ENCODE data around the gene COL4A3. TPM values are rescaled to one million over a fixed set of nuclear protein-coding genes. Genes with fewer than 3 reads are reported as not detected.
A peak's percentile ranks its signal among the peaks of the same experiment; 100 is the strongest.

The COL4A3 gene
- total RNA-seq, 6 experiments from 2014 or later: not detected

DNA sequence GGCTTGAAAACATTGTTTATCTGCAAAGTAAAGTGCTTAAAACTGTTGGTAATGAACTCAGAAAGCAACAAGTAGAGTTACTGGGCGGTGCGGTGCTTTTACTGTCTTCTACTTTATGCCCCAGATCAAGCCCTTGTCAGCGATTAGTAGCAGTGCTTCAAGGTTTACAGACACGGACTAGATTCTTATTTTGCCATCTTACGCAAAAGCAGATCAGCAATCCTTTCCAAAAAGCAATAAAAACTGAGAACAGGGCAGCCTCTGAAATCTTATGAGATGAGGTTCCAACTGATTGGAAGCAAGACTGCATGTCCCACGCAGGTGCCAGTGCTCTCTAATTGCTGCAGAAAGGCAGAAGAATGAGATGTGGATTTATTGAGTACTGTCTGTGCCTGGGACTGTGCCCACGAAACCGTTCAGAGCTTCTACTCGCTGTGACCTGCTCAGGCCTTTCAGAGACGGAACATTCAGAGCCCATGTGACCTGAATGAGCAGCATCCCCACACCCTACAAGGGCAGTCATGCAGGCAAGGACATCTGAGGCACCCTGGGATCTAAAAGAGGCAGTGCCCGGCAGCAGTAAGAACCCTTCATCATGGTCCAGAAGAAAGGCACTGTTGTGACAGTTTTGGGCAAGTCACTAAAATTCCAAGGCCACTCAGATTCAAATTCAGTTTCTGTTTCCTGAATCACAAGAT lies 15.7 kb downstream of the COL4A3 start:
- Mint-ChIP-seq H3K27me3 (ENCODE audit: insufficient read depth) (peaks cover 2% of the 10 kb centered on the region; the same call in 1 of the 2 replicates), H3K9me3 (no peaks in the 10 kb centered on the region), H3K27ac (no peak overlapping the region), H3K4me3 (peak overlapping the region; percentile 9; the same call in 1 of the 2 replicates), H3K4me1 (ENCODE audit: low read depth) (peaks cover 10% of the 10 kb centered on the region), H3K36me3 (ENCODE audit: low read depth) (no peaks in the 10 kb centered on the region)
- TF ChIP-seq, protein P1, sequence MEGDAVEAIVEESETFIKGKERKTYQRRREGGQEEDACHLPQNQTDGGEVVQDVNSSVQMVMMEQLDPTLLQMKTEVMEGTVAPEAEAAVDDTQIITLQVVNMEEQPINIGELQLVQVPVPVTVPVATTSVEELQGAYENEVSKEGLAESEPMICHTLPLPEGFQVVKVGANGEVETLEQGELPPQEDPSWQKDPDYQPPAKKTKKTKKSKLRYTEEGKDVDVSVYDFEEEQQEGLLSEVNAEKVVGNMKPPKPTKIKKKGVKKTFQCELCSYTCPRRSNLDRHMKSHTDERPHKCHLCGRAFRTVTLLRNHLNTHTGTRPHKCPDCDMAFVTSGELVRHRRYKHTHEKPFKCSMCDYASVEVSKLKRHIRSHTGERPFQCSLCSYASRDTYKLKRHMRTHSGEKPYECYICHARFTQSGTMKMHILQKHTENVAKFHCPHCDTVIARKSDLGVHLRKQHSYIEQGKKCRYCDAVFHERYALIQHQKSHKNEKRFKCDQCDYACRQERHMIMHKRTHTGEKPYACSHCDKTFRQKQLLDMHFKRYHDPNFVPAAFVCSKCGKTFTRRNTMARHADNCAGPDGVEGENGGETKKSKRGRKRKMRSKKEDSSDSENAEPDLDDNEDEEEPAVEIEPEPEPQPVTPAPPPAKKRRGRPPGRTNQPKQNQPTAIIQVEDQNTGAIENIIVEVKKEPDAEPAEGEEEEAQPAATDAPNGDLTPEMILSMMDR (IDR thresholded peaks at IDR 0.05): no peak
- no peak for DNase-seq

DNA sequence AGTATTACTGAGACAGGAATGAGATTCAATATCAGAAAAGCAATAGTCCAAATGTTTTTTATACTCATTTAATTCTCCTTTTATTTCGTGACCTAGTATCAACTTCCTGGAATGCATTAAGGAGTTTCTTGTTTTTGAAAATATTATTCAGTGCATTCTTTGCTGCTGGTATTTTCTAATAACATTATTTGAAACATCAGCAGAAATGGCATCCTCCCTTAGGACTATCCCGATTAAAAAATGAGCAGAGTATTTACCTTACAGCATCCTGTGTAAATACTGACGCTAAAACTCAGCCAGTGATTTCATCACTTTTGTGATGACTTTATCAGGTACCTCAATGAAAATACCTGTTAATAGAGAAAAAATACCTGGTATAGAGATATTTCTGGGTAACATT lies 16.3 kb downstream of the COL4A3 start:
- Mint-ChIP-seq H3K27ac (no peak overlapping the region), H3K27me3 (ENCODE audit: insufficient read depth) (peaks cover 2% of the 10 kb centered on the region; the same call in 1 of the 2 replicates)
- TF ChIP-seq, protein P1 (IDR thresholded peaks at IDR 0.05): no peak

DNA sequence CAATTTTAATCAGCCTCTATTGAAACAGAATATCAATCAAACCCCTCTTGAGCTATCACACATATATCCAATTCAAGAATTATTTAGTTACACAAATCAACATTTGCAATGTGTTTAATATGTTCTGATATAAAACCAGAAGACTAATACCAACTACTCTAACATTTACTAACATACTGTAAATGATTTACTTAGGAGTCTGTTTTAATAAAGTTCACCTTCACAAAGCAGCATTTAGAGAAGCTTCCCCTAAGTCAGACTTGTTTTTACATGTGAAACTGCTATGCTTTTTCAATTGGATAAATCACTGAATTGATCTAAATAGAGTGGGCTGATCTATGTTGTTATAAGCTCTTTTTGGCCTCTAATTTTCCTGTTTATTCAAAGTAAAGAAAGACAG lies 18.3 kb downstream of the COL4A3 start:
- no peaks in the 10 kb centered on the region for H3K9me3 Mint-ChIP-seq
- DNase-seq: no peak
- H3K4me3 Mint-ChIP-seq: no peak overlapping the region
- TF ChIP-seq, protein P1 (IDR thresholded peaks at IDR 0.05): no peak
- peaks cover 15% of the 10 kb centered on the region for H3K4me1 Mint-ChIP-seq (ENCODE audit: low read depth)
- H3K27ac Mint-ChIP-seq: no peak overlapping the region
- peaks cover 2% of the 10 kb centered on the region; the same call in 1 of the 2 replicates for H3K27me3 Mint-ChIP-seq (ENCODE audit: insufficient read depth)
- no peaks in the 10 kb centered on the region for H3K36me3 Mint-ChIP-seq (ENCODE audit: low read depth)

More for the DNA sequence above, 16.3 kb downstream of the COL4A3 start:
- DNase-seq: no peak
- Mint-ChIP-seq H3K4me1 (ENCODE audit: low read depth) (peaks cover 10% of the 10 kb centered on the region), H3K4me3 (peak overlapping the region; percentile 9; the same call in 1 of the 2 replicates), H3K9me3 (no peaks in the 10 kb centered on the region), H3K36me3 (ENCODE audit: low read depth) (no peaks in the 10 kb centered on the region)

DNA sequence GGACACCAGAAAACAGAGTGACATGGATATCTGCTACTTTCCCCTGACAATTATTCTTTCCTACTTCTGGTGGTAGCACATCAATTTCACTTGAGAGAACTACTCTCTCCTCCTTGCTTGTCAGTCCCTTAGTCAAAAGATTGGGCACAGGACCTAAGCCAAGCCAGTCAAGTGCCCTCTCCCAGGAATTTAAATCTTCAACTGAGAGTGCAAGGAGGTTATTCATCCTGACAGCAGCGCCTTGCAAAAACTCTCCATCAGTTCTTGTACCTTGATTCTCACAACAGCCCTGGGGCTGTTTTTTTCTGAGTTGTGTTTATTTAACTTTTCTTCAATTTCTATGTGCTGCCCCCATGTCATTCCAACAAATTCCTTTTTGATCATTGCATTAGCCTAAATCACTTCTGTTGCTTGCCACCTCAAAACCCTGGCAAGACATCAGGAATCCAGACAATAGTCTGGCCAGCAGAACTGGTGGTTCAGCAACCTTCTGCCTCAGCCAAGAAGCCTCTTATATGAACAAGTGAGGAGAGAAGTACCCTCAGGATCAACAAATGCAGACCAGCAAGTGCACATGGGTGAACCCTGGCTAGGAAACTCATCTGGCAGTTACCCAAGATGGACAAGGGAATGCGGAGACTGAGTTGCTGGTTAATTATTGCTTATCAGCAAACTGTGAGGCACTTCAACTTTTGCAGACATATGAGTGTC lies 19.4 kb downstream of the COL4A3 start:
- TF ChIP-seq, protein P1 (IDR thresholded peaks at IDR 0.05): no peak
- H3K9me3 Mint-ChIP-seq: no peaks in the 10 kb centered on the region
- DNase-seq: peak; percentile 2
- no peak overlapping the region for H3K27ac Mint-ChIP-seq
- no peaks in the 10 kb centered on the region for H3K36me3 Mint-ChIP-seq (ENCODE audit: low read depth)
- H3K4me1 Mint-ChIP-seq (ENCODE audit: low read depth): peaks cover 25% of the 10 kb centered on the region
- H3K27me3 Mint-ChIP-seq (ENCODE audit: insufficient read depth): peaks cover 2% of the 10 kb centered on the region; the same call in 1 of the 2 replicates
- no peak overlapping the region for H3K4me3 Mint-ChIP-seq

DNA sequence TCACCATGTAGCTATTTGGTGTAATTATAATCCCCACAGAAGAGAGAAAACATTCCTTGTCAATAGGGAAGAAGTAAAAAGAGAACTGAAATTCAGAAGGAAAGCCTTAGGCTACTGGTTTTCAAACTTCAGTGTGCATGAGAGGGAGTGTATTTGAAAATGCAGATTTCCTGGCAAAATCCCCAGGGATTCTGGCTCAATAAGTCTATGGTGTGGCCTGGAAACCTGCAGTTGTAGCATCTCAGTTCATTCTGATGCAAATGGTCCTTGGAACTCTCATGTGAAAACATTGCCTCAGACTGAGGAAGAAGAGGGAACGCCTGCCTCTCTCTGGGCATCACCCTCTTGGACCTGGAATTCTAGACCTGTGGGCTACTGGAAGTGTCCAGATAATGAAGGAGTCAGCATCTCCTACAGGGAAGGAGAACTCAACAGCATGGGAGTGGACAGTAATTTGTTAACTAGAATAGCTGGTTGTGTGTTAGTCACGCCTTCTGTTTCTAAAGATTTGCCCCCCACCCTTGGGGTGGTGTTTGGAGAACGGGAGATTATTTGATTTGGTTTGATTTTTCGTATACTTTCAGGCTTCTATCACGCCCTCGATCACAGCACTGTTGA lies 21.3 kb downstream of the COL4A3 start:
- peaks cover 2% of the 10 kb centered on the region; the same call in 1 of the 2 replicates for H3K27me3 Mint-ChIP-seq (ENCODE audit: insufficient read depth)
- peaks cover 27% of the 10 kb centered on the region for H3K4me1 Mint-ChIP-seq (ENCODE audit: low read depth)
- no peak overlapping the region for H3K4me3 Mint-ChIP-seq
- TF ChIP-seq, protein P1 (IDR thresholded peaks at IDR 0.05): no peak
- no peaks in the 10 kb centered on the region for H3K9me3 Mint-ChIP-seq
- no peak overlapping the region for H3K27ac Mint-ChIP-seq
- DNase-seq: no peak
- H3K36me3 Mint-ChIP-seq (ENCODE audit: low read depth): no peaks in the 10 kb centered on the region

Data from HFFc6 (cell line).